ENCODE results near the gene BBLN.

GRCh38 chr9:128208946-128209669, 49.0 kb downstream of the BBLN start:
- TF ChIP-seq CTCF (IDR thresholded peaks at IDR 0.05; ENCODE audit: low read length) (no peak), EZH2 (optimal IDR thresholded peaks at IDR 0.05; ENCODE audit: low read depth, low read length) (no peak)

Measured in MM.1S (cell line).